Fibroblast of the conjunctiva (primary cell): Measurements from ENCODE around the gene PBX4.
A peak's percentile ranks its signal among the peaks of the same experiment; 100 is the strongest.

Experiments used
- DNase-seq: peaks from one replicate; pipeline ENCODE4 v3.0.0-alpha.2; 2010; ENCODE audit warnings: low read depth

Gene PBX4

DNA sequence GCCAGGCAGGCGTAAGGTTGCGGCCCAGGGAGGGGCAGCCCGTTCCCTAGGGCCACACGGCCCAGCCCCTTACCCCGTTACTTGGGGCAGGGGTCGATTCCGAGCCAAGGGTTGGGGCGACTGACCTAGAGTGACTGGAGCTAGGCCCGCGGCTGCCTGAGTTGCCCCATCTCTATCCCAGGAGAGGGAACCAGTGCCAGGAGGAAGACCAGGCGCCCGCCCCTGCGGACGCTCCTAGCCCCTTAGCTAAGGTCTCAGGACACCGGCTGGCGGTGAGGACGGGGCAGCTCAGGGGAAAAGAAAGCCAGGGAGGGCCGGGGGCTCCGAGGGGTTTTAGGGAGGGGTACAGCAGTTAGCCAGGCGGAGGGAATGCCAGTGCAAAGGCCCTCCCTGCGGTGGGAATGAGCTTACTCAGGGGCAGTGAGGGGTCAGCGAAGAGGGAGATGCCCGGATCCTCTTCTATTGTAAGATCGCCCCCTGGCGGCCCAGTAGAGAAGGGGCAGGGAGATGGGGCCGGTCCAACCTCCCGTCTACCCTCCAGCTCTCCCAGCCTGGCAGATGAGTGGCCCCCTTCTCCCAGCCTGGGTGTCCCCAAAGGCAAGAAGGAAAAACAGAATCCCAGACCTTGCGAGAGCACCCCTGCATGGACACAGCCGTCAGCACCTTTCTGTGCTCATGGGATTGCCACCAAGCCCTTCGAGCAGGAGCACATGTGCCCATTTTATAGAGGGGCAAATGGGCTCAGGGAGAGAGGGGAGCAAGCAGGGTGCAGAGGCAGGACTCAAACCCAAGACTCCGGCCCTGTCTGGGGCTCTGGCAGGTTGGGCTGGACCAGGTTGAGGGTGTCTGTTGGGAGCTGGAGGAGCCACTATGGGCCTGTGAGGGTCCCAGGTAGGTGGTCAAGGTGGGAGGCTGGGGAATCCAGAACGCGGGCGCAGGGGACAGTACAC, 64.1 kb downstream of the PBX4 start:
- no peak for DNase-seq

DNA sequence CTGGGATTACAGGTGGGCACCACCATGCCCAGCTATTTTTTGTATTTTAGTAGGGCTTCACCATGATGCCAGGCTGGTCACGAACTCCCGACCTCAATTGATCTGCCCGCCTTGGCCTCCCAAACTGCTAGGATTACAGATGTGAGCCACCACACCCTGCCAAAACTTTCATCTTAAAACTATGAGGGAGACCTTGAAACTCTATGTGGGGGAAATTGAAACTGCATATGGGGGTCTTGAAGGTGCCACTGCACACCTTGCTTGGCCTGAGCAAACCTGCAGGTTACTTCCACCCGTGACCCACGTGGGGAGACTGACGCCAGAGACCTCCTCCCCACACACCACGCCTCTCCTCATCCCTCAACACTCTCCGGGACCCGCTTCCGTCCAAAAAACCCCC, 64.8 kb downstream of the PBX4 start:
- DNase-seq: no peak

DNA sequence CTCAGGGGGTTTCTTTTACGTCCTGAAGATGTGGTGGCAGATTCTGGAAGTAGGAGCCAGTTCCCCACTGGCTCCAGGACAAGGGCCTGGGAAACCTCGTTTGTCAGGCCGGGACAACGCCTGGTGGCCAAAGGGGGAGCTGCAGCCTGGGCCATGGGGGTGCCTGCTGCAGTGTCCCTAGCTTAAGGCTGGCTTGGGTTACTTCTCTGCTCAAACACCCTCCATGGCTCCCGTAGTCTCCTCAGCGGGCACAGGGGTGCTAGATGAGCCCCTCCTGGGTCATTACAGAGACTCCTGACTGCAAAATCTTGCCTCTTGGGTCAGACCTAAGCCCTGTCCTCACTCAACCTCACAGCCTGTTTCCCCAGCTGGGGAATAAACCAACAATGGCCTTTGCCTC, 65.7 kb downstream of the PBX4 start:
- no peak for DNase-seq

DNA sequence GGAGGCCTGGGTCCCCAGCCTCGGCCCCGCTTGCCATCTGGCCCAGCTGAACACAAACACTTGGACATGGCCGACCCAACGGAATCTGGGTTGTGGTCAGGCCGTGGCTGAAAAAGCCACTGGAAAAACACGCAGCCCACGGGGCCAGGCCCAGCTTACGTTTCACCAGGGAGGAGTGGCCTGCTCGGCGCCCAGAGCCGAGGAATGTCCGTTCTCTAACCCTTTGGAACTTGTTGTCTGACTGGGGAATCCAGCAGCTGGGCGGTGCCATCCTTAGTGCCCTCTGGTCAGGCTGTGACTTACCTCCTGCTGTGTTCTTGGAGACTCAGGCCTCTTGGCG, 66.7 kb downstream of the PBX4 start:
- DNase-seq: no peak

DNA sequence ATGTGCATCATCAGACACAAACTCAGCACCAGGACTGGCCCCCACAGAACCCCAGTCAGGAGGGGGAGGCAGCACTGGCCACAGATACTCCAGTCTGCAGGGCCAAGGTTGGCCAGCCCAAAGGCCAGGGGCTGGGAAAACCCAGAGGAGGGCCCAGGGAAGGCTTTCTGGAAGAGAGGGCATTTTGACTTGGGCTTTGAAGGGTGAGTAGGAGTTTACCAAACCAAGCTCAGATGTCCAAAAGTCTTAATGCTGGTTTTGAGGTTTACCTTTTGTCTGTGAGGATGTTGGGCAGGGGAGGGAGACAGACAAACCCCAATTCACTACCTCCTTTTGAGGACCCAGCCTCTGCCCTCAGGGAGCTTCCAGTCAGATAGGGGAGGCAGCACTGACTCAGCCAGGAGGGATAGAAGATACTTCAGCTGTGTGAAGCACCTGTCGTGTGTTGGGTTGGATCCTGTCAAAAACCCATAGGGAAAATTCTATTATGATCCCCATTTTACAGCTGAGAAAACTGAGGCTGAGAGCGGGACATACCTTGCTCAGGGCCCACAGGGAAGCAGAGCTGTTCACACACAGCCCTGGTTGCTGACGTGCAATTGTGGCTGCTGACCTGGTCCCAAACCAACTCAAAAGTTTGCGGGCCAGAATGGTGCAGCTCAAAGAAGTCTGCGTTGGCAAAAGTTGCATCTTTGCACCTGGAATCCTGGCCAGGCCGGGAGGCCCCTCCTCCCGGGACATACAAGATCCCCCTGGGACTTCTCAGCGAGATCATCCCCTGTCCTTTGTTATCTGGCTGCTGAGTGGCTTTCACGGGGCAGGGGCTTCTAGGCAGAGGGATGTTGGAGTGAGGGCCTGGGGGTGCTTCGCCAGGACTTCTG, 67.3 kb downstream of the PBX4 start:
- DNase-seq: no peak

DNA sequence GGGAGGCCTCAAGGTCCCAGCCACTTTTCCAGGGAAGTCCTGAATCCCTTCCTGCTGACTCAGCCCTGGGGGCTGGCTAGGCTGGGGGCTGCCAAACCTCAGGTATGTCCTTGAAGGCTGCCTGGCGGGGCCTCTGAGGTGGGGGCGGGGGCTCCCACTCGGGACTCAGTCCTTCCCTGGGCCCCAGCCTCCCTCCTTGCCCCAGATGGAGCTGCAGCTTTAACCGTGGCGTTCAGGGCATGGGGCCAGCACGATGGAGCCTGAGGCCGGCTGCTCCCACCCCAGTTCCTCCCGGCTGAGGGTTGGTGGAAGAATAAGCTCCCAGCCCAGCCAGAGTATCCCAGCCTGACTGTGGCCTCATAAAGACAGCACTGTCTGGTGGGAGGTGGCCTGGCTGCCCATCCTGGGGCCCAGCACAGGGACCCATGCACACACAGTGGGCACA, 68.0 kb downstream of the PBX4 start:
- DNase-seq: no peak

DNA sequence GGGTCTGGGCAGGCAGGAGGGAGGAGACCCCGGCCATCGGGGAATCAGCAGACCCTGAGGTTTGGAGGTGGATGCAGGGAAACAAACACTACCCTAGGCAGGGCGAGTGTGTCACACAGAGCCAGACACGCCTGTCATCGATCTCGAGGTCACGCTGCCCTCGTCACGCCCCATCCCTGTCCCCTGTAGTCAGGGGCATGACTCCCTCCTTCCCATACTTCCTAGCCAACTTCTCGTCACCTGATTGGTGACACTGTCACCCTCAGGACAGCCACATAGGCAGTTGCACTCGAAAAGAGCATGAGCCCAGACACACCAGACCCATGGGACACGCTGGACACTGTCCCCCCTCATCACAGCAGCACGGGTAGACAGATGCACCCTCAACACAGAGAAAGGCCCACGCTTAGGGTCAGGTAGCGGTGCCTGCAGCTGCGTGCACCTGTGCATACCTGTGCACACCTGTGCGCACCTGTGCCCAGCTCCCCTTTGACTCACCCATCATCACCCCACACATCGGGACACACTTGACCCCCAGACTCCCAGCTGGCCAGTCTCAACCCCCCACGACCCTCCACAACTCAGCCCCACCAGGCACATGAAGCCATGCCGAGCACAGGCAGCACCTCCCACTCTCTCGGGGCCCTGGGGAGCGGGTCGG, 68.6 kb downstream of the PBX4 start:
- DNase-seq: no peak

DNA sequence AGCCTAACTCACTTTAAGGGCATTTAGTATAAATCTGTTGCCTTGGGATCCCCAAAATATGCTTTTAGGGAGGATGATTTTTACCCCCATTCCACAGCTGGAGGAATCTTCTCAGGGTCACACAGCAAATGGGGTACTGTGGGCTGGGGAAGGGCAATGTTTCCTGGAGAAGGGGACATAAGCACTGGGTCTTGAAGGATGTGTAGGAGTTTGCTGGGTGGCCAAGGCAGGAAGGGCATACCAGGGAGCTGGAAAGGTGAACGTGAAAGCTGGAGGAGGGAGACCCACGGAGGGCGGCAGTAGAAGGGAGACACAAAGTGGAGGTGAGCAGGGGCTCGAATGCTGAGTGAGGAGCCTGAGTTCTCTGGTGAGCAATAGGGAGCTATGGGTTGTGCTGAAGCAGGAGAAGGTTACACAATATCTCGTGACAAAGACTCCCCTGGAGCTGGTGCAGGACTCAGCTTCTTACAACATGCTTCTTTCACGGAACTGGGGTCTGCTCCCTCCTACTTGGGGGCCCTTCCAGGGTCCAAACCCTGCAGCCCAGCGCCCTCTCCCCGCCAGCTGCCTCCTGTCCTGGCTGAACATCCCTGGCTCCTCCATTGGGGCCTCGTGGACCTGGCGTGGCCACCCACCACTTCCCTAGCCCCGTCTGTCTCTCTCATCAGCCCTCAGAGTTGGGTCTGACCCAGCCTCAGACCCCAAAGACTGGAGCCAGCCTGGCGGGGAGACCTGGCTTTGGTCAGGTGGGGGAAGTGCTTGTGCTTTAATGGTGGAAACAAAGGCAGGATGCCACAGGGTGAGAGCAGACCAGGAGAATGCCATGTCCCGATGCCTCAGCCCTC, 69.3 kb downstream of the PBX4 start:
- no peak for DNase-seq

DNA sequence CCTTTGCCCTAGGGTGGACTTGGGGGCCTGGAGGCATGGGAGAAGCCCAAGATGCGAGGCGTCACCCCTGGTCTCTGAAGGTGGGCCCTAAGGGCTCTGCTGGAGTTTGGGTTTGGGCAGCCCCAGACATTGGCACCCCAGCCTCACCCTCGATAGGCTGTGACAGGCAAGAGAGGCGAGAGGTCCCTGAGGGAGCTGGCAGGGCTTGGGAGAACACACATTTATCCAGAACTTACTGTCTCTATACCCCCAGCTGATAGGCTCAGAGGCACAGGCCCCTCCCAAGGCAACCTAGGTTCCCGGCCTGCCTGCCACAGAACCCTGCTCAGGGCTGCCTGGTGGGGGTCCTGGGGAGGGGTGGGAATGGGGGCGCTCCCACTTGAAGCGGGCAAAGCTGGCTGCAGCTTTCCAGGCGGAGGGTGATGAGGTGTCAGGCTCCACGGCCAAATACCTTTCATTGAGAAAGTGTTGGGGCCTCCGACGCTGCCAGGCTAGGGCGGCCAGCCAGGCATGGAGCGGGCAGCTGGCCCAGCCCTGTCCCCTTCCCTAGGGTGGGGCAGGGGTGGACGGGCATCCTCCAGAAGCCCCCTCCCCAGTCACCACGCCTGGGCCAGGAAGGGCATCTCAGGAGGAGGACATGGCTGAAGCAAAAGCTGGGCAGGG, 70.7 kb downstream of the PBX4 start:
- no peak for DNase-seq

DNA sequence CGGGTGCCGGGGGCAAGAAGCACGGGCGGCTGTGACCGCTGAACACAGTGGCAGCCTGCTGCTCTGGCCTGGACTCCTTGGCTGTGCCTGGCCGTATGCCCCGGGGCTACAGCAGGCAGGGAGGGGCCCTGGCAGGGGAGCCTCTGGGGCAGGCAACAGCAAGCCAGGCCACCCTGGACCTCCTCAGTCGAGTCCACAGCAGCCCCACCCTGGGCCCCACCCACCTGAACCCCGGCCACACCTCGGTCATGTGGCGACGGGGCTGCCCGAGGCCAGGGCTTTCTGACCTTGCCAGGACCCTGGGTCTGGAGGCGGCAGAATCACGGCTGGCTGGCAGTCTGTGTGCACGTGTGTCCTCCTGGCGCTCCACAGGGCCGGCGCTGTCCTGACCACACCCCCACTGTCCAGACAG, 71.7 kb downstream of the PBX4 start:
- no peak for DNase-seq

DNA sequence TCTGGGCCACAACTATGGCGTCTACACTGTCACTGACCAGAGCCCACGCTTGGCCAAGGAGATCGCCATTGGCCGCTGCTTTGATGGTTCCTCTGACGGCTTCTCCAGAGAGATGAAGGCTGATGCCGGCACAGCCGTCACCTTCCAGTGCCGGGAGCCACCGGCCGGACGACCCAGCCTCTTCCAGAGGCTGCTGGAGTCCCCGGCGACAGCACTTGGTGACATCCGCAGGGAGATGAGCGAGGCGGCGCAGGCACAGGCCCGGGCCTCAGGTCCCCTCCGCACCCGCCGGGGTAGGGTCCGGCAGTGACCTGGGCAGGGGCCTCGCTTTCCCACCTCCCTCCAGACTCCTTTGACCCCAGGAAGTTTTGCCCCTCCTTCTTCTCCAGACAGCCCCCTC, 72.8 kb downstream of the PBX4 start:
- no peak for DNase-seq

DNA sequence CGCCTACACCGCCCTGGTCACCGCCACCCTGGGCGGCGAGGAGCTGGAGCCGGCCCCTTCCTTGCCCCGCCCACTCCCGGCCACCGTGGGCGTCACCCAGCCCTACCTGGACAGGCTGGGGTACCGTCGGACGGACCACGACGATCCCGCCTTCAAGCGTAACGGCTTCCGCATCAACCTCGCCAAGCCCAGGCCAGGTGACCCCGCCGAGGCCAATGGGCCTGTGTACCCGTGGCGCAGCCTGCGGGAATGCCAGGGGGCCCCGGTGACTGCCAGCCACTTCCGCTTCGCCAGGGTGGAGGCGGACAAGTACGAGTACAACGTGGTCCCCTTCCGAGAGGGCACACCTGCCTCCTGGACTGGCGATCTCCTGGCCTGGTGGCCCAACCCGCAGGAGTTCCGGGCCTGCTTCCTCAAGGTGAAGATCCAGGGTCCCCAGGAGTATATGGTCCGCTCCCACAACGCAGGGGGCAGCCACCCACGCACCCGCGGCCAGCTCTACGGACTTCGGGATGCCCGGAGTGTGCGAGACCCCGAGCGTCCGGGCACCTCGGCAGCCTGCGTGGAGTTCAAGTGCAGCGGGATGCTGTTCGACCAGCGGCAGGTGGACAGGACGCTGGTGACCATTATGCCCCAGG, 73.4 kb downstream of the PBX4 start:
- no peak for DNase-seq

DNA sequence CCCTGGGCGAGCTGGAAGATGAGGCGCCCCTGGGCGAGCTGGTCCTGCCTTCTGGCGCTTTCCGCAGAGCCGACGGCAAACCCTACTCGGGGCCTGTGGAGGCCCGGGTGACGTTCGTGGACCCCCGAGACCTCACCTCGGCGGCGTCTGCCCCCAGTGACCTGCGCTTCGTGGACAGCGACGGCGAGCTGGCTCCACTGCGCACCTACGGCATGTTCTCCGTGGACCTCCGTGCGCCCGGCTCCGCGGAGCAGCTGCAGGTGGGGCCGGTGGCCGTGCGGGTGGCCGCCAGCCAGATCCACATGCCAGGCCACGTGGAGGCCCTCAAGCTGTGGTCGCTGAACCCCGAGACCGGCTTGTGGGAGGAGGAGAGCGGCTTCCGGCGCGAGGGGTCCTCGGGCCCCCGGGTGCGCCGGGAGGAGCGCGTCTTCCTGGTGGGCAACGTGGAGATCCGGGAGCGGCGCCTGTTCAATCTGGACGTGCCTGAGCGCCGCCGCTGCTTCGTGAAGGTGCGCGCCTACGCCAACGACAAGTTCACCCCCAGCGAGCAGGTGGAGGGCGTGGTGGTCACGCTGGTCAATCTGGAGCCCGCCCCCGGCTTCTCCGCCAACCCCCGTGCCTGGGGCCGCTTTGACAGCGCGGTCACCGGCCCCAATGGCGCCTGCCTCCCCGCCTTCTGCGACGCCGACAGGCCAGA, 74.1 kb downstream of the PBX4 start:
- no peak for DNase-seq

DNA sequence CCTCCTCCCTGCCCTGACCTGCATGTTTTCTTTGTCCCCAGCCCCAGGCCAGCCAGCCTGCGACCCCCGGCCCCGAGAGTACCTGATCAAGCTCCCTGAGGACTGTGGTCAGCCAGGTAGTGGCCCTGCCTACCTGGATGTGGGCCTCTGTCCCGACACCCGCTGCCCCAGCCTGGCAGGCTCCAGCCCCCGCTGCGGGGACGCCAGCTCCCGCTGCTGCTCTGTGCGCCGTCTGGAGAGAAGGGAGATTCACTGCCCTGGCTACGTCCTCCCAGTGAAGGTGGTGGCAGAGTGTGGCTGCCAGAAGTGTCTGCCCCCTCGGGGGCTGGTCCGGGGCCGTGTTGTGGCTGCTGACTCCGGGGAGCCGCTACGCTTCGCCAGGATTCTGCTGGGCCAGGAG, 74.8 kb downstream of the PBX4 start:
- DNase-seq: no peak

DNA sequence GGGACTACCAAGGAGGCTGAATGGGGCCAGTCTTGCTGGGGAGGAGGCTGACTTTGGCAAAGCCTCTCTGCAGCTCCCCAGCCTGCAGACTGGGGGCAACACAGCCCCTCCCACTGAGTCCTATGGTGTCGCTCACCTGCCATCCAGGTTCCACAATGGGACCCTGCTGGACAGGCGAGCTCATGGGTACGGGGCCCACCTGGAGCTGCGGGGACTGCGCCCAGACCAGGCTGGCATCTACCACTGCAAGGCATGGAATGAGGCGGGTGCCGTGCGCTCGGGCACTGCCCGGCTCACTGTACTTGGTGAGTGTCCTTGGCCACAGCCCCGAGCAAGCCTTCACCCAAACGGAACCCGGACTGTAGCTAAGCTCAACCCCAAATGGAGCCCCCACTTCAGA, 75.4 kb downstream of the PBX4 start:
- no peak for DNase-seq

DNA sequence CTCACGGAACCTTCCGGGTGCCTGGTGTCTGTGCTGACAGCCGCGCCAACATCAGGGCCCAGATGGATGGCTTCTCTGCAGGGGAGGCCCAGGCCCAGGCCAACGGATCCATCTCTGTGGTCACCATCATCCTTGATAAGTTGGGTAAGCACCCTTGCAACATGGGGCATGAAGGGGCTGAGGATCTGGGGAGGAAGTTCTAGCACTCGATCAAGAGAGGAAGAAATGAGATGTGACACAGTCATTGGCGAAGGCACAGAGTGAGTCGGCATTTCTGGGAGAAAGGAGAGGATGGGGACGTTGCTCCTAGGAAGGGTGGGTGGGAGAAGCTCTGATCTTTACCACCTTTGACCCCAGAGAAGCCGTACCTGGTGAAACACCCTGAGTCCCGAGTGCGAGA, 76.0 kb downstream of the PBX4 start:
- DNase-seq: no peak

DNA sequence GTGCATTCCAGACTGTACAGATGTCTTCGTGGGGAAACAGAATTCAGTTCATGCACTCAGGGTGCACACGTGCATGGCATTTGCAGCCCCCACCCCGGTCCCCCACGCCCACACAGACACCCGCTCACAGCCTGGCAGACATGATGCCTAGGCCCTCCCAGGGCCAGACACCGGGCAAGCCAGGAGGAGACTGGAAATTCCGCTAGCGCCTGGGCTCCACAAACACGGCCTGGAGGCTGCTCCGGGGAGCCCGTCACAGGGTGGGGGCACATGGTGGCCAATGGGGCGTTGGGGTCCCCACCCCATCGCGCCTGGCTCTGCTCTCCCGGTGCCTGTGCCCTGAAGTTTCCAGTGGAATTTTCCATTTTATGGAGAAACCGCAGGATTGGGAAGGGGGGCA, 76.9 kb downstream of the PBX4 start:
- DNase-seq: no peak

DNA sequence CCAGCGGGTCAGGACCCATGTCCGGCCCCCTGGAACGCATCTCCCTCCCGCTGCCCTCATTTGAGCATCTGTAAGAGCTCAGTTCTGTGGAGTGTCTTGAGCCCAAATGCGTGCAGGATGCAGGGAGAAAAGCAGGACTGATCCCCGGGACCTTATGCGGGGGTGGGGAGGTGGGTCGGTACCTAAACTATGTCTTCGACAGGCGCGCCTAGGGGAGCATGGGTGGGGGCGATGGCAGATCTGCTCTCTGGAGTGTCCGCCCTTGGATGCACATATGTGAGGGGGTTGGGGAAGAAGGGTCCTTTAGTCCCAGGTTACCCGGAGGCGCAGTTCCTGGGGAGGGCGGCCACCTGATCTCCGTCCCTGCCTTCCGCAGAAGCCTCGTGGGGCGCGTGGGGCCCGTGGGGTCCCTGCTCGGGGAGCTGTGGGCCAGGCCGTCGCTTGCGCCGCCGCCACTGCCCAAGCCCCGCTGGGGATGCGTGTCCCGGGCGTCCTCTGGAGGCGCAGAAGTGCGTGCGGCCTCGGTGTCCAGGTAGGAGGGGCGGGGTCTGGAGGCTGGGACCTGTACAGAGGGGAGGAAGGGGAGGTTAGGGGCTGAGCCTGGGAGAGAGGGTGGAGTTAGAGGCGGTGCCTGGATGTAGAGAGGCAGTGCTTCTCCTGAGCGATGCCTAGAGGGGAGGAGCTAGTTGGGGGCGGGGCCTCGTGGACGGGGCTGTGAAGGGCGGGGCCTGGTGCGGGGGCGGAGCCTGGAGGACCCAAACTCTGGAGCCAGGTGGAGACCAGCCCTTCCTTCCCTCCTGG, 77.6 kb downstream of the PBX4 start:
- DNase-seq: no peak

DNA sequence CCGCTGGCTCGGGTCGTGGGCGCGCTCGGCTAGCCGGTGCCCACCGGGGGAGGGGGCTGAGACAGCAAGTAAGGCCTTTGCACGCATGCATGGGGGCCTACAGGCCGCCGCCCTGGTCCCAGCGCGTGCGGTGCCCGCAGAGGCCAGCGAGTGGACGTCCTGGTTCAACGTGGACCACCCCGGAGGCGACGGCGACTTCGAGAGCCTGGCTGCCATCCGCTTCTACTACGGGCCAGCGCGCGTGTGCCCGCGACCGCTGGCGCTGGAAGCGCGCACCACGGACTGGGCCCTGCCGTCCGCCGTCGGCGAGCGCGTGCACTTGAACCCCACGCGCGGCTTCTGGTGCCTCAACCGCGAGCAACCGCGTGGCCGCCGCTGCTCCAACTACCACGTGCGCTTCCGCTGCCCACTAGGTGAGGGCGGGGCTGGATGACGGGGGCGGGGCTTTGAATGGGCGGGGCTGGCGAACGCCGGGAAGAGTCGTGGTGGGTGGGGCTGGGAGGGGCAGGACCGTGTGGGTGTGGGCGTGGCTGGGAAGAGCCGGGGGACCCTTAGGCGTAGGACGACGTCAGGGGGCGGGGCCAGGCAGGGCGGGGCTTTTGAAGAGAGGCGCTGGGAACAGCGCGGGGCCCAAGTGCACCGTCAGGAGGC, 78.3 kb downstream of the PBX4 start:
- peak; percentile 69 for DNase-seq
